ENCODE results near the gene CEP72.
"Not testable (repeated sequence)": the region's sequence is repeated elsewhere in the genome, so short reads cannot be mapped to it uniquely, and the experiment has no call there.

The CEP72 gene

DNA sequence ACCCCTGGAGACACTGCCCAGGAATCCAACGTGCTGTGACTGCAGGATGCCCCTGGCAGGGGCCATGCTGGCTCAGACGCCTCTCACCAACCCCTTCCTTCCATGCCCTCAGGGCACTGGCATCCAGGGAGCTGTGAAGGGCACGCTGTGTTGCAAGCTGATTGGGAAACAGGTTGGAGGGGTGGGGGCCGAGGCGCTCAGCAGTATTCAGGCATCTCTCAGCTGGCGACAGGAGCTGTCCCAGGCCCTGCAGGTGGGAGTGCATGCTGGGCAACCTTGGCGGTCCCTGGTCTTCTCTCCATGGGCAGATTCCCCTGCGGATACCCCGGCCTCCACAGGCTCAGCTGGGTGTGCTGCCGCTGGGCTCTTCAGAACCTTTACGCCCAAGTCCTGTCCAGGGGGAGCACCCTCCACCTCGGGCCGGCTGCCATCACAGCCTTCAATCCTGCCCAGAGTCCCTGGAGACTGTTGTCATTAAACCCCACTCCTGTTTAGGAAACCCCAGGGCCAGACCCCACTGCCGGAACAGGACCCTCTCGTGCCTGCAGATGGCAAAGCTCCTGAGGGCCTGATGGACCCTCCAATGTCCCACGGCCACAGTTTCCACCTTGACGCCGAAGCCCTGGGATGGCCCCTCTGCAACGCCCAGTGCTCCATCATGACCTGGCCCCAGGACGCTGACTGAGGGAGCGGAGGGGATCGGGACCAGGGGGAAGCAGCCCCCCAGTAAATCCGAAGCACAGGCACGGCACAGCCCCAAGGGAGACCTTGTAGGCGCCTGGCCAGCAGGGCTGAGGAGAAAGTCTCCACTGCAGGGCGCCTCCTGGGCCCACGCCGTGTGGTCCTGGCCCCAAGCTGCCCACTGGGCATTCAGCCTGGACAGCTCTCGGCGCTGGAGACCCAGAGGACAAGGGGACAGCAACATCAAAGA, 71.7 kb downstream of the CEP72 start:
- Histone ChIP-seq H4K20me1 (ENCODE audit: insufficient read depth, low read length) (no peaks in the 10 kb centered on the region), H2AFZ (ENCODE audit: low read depth, low read length) (no peak overlapping the region), H3K4me3 (ENCODE audit: low read depth in 1 of 2, low read length in 2 of 2) (no peak overlapping the region), H3K27me3 (ENCODE audit: insufficient read depth, low read length, poor library complexity) (no peaks in the 10 kb centered on the region), H3K4me1 (ENCODE audit: insufficient read depth, low read length) (no peaks in the 10 kb centered on the region), H3K79me2 (ENCODE audit: insufficient read depth, low read length) (no peaks in the 10 kb centered on the region), H3K4me2 (ENCODE audit: insufficient read depth, low read length) (no peak overlapping the region), H3K36me3 (ENCODE audit: insufficient read depth, low read length) (no peaks in the 10 kb centered on the region), H3K9ac (ENCODE audit: low read depth, low read length) (no peak overlapping the region), H3K9me3 (ENCODE audit: insufficient read depth, low read length, severe bottlenecking) (no peaks in the 10 kb centered on the region), H3K27ac (ENCODE audit: low read length) (no peak overlapping the region)
- TF ChIP-seq EZH2 (IDR thresholded peaks at IDR 0.05; ENCODE audit: borderline replicate concordance, low read depth, low read length, severe bottlenecking), result no peak
- TF ChIP-seq, protein P1, sequence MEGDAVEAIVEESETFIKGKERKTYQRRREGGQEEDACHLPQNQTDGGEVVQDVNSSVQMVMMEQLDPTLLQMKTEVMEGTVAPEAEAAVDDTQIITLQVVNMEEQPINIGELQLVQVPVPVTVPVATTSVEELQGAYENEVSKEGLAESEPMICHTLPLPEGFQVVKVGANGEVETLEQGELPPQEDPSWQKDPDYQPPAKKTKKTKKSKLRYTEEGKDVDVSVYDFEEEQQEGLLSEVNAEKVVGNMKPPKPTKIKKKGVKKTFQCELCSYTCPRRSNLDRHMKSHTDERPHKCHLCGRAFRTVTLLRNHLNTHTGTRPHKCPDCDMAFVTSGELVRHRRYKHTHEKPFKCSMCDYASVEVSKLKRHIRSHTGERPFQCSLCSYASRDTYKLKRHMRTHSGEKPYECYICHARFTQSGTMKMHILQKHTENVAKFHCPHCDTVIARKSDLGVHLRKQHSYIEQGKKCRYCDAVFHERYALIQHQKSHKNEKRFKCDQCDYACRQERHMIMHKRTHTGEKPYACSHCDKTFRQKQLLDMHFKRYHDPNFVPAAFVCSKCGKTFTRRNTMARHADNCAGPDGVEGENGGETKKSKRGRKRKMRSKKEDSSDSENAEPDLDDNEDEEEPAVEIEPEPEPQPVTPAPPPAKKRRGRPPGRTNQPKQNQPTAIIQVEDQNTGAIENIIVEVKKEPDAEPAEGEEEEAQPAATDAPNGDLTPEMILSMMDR (IDR thresholded peaks at IDR 0.05; ENCODE audit: borderline replicate concordance, extremely low read depth, low read length, poor library complexity, severe bottlenecking), result no peak
- ATAC-seq (ENCODE audit: insufficient read depth, low read depth) (no peak), DNase-seq (no peak)

DNA sequence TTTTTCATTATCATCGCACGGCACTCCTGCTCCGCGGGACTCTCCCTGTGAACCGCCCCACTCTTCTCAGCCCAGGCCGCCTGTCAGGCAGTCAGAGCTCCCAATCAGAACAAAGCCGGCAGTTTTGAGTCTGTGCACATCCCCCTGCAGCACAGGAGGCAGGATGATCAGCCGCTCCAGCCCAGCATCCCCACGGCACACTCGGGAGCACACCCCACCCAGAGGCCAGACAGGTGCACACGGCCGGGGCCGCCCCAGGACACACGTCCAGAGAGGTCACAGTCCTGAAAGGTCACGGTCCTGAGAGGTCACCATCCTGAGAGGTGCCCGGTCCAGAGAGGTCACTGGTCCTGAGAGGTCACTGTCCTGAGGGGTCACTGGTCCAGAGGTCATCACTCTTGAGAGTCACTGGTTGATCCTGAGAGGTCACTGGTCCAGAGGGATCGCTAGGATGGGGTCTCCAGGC, 72.6 kb downstream of the CEP72 start:
- no peak for ATAC-seq (ENCODE audit: insufficient read depth, low read depth)
- TF ChIP-seq EZH2 (IDR thresholded peaks at IDR 0.05; ENCODE audit: borderline replicate concordance, low read depth, low read length, severe bottlenecking), result no peak
- TF ChIP-seq, protein P1 (IDR thresholded peaks at IDR 0.05; ENCODE audit: borderline replicate concordance, extremely low read depth, low read length, poor library complexity, severe bottlenecking), result no peak

DNA sequence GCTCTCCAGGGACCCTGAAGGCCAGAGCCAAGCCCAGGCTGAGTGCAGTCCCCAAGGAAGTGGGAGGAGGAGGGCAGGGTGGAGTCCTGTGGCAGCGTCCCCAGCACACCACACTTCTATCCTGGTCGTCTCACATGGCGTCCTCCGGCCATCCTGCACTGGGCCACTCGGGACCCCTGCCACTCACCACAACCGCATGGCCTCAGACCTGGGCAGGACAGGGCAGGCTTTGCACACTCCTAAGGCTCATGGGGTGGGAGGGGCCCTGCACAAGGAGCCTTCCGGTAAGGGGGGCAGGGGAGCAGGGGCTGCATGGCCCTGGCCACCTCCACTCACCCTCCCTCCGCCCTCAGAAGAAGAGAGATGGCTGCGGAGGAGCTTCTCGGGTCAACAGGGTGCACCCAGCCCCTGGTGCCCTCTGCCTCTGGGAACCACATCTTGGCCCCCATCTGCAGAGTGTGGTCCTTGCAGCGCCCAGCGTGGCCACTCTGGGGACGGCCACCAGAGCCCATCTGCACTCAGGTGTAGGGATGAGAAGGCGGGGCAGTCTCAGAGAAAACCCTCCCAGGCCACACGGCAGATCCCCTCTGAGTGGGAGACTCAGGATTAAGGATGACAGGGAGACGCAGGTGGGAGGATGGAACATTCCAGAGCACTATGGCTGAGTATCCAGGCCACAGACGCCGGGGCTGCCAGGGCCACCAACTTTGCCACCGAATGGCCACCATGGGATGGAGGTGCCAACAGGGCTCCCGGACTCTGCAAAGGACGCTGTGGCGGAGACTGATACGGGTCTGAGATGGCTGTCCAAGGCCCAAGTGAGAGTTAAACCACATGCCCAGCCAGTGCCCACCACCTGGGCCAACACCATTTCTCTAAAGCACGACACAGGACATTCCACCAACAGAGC, 73.4 kb downstream of the CEP72 start:
- no peak overlapping the region for H3K27ac ChIP-seq (ENCODE audit: low read length)
- no peak overlapping the region for H3K9ac ChIP-seq (ENCODE audit: low read depth, low read length)
- H2AFZ ChIP-seq (ENCODE audit: low read depth, low read length), result no peak overlapping the region
- TF ChIP-seq, protein P1 (IDR thresholded peaks at IDR 0.05; ENCODE audit: borderline replicate concordance, extremely low read depth, low read length, poor library complexity, severe bottlenecking), result no peak
- TF ChIP-seq EZH2 (IDR thresholded peaks at IDR 0.05; ENCODE audit: borderline replicate concordance, low read depth, low read length, severe bottlenecking), result no peak
- no peaks in the 10 kb centered on the region for H4K20me1 ChIP-seq (ENCODE audit: insufficient read depth, low read length)
- no peak overlapping the region for H3K4me2 ChIP-seq (ENCODE audit: insufficient read depth, low read length)
- no peaks in the 10 kb centered on the region for H3K27me3 ChIP-seq (ENCODE audit: insufficient read depth, low read length, poor library complexity)
- H3K36me3 ChIP-seq (ENCODE audit: insufficient read depth, low read length), result no peaks in the 10 kb centered on the region
- H3K9me3 ChIP-seq (ENCODE audit: insufficient read depth, low read length, severe bottlenecking), result no peaks in the 10 kb centered on the region
- no peaks in the 10 kb centered on the region for H3K4me1 ChIP-seq (ENCODE audit: insufficient read depth, low read length)
- H3K4me3 ChIP-seq (ENCODE audit: low read depth in 1 of 2, low read length in 2 of 2), result no peak overlapping the region
- DNase-seq (no peak), ATAC-seq (ENCODE audit: insufficient read depth, low read depth) (no peak)
- H3K79me2 ChIP-seq (ENCODE audit: insufficient read depth, low read length), result no peaks in the 10 kb centered on the region

More for the DNA sequence above, 72.6 kb downstream of the CEP72 start:
- H3K4me2 ChIP-seq (ENCODE audit: insufficient read depth, low read length), result no peak overlapping the region
- no peaks in the 10 kb centered on the region for H3K36me3 ChIP-seq (ENCODE audit: insufficient read depth, low read length)
- H3K4me3 ChIP-seq (ENCODE audit: low read depth in 1 of 2, low read length in 2 of 2), result no peak overlapping the region
- H3K9me3 ChIP-seq (ENCODE audit: insufficient read depth, low read length, severe bottlenecking), result no peaks in the 10 kb centered on the region
- no peaks in the 10 kb centered on the region for H3K79me2 ChIP-seq (ENCODE audit: insufficient read depth, low read length)
- no peak overlapping the region for H3K27ac ChIP-seq (ENCODE audit: low read length)
- H3K9ac ChIP-seq (ENCODE audit: low read depth, low read length), result no peak overlapping the region
- H4K20me1 ChIP-seq (ENCODE audit: insufficient read depth, low read length), result no peaks in the 10 kb centered on the region
- no peak overlapping the region for H2AFZ ChIP-seq (ENCODE audit: low read depth, low read length)
- DNase-seq, result no peak
- H3K27me3 ChIP-seq (ENCODE audit: insufficient read depth, low read length, poor library complexity), result no peaks in the 10 kb centered on the region
- H3K4me1 ChIP-seq (ENCODE audit: insufficient read depth, low read length), result no peaks in the 10 kb centered on the region

- not testable (repeated sequence) for H3K27me3 ChIP-seq (ENCODE audit: insufficient read depth, low read length, poor library complexity); H3K9ac ChIP-seq (ENCODE audit: low read depth, low read length); H4K20me1 ChIP-seq (ENCODE audit: insufficient read depth, low read length); H3K4me1 ChIP-seq (ENCODE audit: insufficient read depth, low read length); DNase-seq; H3K4me2 ChIP-seq (ENCODE audit: insufficient read depth, low read length); H3K4me3 ChIP-seq (ENCODE audit: low read depth in 1 of 2, low read length in 2 of 2); H3K27ac ChIP-seq (ENCODE audit: low read length); H3K36me3 ChIP-seq (ENCODE audit: insufficient read depth, low read length); H2AFZ ChIP-seq (ENCODE audit: low read depth, low read length); ATAC-seq (ENCODE audit: insufficient read depth, low read depth); H3K9me3 ChIP-seq (ENCODE audit: insufficient read depth, low read length, severe bottlenecking); H3K79me2 ChIP-seq (ENCODE audit: insufficient read depth, low read length)
These were observed 74.0 kb downstream of the CEP72 start for GRCh38 chr5:686172-686523.

GRCh38 chr5:686936-687335, 74.8 kb downstream of the CEP72 start:
- not testable (repeated sequence) for H3K36me3 ChIP-seq (ENCODE audit: insufficient read depth, low read length); H3K27ac ChIP-seq (ENCODE audit: low read length); H3K9ac ChIP-seq (ENCODE audit: low read depth, low read length)

More at GRCh38 chr5:686936-687335, 74.8 kb downstream of the CEP72 start:
- H3K79me2 ChIP-seq (ENCODE audit: insufficient read depth, low read length); H3K4me2 ChIP-seq (ENCODE audit: insufficient read depth, low read length); DNase-seq; H3K27me3 ChIP-seq (ENCODE audit: insufficient read depth, low read length, poor library complexity); H3K4me3 ChIP-seq (ENCODE audit: low read depth in 1 of 2, low read length in 2 of 2); ATAC-seq (ENCODE audit: insufficient read depth, low read depth); H2AFZ ChIP-seq (ENCODE audit: low read depth, low read length); H4K20me1 ChIP-seq (ENCODE audit: insufficient read depth, low read length); H3K4me1 ChIP-seq (ENCODE audit: insufficient read depth, low read length); H3K9me3 ChIP-seq (ENCODE audit: insufficient read depth, low read length, severe bottlenecking): not testable (repeated sequence)
